ENCODE results near the gene POLD2. TPM values are rescaled to one million over a fixed set of nuclear protein-coding genes. Genes with fewer than 3 reads are reported as not detected.

The POLD2 gene
- total RNA-seq, 1 experiment from 2014 or later: 127 TPM

DNA sequence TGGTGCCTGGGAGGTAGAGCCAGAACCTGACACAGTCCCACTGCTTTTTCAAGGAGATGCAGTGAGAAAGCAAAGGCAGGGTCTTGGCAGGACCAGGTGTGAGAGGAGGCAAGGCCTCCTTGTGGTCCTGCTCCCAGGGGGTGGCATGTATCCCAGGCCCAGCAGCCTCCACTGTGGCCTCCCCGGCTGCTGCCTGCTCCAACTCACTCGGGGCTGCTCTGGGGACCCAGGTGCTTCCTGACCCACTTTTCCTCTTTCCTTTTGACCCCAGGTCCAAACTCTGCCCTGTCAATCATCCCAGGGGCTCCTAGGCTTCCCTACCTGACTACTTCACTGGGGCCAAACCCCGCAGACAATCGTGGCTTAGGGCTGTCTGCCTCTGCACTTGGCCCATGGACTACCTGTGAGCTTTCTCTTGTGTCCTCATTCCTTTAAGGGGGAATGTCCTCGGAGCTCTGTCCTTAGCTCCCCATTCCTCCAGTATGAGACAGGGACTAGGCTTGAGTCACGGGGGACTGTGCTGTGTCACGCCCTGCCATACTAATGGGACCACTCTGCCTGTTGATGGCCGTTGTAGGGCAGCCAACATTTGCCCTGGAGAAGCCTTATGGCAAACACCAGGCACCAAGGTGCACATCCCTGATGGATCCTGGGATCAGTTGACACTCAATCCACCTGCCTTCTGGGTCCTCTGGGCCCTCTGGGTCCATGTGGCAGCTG, 20.3 kb downstream of the POLD2 start:
- DNase-seq (ENCODE audit: low read depth): no peak

DNA sequence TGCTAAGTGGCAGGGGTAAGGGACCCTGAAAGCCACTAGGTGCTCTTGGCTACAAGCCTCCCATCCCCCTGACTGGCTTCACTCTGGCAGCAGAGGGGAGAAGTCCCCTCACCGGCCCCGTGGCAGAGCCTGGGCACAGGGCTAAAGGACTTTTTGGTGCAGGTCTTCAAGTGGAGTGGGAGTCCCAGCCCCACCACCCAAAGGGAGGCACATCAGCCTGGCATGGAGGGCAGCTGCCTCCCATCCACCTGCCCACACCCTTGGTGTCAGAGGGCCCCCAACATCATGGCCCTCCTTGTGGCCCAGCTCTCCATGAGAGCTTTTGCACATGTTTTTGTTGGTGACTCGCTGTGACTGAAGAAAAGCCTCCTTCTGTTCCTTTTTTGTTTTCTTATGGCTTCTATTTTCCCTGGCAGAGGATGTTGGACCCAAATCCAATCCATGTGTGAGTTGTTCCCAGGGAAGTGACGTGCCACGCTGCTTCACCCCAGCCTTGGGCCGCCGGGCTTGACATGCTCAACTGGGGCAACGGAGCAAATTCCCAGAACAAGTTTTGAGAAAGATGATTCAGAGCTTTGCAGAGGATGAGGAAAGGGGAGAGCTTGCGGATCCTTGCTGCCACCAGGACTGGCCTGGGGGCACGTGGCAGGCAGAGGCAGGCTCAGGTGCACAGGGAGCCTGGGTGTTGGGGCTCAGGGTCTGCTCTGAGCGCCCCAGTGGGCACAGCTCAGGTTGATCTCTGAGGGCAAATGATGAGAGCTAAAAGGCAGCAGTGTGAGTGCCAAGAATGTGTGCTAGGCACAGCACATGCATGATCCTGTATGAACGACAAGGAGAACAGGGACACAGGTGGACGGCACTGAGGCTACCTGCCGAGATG, 21.1 kb downstream of the POLD2 start:
- DNase-seq (ENCODE audit: low read depth): peak; percentile 87

- no peak for DNase-seq (ENCODE audit: low read depth)
These were observed 21.9 kb downstream of the POLD2 start for GRCh38 chr7:44101303-44101965.

GRCh38 chr7:44100458-44101302, 22.7 kb downstream of the POLD2 start:
- DNase-seq (ENCODE audit: low read depth): peak; percentile 79

DNA sequence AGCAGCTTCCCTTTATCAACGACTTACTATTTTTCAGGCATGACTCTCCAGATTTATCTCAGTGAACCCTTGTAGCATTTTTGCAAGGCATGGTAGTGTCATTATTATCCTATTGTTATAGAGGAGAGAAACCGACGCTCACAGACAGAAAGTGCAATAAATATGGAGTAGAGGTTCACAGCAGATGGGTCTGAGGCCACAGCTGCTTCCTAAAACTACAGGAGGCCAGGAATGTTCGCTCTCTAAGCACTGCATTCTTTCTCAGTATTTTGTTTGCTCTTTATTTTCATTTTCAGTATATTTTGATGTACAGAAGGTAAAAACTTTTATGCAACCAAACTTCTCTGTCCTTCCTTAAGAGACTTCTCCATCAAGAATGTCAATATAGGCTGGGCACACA, 23.7 kb downstream of the POLD2 start:
- no peak for DNase-seq (ENCODE audit: low read depth)

DNA sequence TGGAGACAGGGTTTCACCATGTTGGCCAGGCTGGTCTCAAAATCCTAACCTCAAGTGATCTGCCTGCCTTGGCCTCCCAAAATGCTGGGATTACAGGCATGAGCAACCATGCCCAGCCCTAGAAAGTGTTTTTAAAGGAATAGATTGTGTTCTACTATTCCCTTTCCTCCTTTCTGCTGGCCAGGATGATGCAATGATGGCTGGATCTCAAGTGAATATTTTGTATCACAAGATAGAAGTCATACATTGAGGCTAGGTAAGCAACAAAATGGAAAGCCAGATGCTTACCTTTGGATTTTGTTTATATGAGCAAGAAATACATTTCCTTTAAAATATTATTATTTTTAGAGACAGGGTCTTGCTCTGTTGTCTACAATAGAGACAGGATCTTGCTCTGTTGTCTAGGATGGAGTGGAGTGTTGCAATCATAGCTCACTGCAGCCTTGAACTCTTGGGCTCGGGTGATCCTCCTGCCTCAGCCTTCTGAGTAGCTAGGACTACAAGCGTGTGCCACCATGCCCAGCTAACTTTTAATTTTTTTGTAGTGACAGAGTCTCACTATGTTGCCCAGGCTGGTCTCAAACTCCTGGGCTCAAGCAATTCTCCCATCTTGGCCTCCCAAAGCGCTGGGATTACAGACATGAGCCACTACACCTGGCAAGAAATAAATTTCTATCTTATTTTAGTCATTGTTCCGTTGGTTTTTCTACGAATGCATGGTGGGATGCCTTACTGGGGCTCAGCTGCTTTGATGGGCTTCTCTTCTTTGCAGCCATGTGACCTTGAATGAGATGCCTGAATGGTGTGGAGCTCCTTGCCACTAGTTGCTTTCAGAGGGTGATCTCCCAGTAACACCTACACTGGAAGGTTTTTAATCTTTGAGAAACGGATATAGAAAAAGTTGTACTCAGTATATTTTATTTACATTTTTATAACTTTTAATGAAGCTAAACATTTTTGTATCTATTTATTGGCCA, 25.0 kb downstream of the POLD2 start:
- DNase-seq (ENCODE audit: low read depth): no peak

DNA sequence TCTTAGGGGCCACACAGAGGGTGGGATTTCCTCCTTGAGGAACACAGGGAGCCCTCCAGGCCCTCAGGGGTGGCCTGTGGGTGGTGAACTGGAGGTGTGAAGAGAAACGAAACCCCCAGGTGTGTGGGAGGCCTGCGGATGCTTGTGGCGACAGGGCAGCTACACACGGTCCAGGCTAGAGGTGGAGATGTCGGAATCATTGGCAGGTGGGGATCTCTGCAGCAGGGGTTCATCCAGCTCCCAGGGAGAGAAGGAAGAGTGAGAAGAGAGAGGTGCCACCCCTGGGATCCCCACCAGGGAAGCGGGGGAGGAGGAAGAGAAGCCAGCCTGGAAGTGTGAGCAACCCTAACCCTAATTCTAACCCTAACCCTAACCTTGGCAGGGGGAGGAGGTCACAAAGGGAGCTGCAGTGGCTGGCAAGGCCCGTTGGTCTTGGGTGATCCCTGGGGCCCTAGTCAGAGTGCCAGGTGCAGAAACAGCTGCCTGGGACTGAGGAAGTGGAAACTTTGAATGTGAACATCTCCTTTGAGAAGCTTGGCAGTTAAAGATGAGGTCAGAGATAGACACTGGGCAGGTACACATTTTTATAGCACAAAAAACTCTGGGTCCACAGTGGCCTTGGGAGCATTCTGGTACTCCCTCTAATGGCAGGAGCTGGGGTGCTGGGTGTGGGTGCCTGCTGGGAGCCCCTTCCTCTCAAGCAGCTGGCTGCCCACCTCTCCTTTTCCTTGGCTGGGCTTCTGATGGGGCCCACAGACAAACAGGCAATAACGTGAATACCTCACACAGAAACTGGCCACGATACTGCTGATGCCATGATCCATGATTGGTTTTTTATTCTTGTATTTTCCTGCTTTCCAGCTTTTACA, 26.1 kb downstream of the POLD2 start:
- no peak for DNase-seq (ENCODE audit: low read depth)

- DNase-seq (ENCODE audit: low read depth): no peak
These were observed 26.9 kb downstream of the POLD2 start for GRCh38 chr7:44096326-44096881.

DNA sequence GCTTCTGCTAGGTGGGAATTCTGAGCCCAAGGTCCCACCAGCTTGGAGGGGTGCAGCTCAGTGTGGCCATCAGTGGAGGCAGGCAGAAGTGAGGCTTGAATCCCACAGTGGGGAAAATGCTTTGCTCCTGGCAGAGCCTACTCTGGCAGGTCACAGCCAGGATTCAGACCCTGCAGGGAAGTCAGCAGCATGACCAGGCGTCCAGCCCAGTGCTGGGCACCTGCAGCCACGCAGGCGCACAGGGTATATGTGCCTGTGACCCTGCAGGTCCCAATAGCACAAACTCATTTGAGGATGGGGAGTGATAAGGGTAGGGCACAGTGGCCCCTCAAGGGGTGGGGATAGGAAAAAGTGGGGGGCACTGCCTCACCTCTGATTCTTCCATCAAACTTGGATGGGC, 27.6 kb downstream of the POLD2 start:
- no peak for DNase-seq (ENCODE audit: low read depth)

DNA sequence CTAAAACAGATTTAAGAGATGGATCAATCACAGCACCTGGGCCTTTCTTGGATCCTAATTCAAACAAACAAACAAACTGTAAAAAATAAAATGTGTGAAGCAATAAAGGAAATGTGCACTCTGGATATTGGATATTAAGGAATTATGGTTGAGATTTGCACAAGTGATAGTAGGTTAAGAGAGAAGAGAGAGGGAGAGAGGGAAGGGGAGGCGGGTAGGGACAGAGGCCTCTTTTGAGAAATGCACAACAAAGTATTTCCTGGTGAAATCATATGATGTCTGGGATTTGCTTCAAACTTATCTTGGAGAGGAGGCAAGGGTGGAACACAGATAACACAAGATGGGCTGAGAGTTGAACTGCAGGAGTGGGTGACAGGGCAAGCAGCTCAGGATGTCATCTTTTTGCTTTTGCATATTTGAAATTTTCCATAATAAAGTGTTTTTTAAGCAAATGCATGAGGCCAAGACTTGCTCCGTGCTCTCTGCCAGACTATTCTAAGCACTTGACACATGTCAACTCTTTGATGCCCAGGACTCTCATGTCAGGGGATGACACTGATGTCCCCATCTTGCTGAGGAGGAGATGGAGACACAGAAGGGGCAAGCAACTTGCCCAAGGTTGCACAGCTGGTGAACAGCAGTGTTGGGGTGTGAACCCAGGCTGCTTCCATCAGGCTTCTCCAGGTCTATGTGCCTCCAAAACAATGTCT, 28.3 kb downstream of the POLD2 start:
- no peak for DNase-seq (ENCODE audit: low read depth)

GRCh38 chr7:44094365-44094764, 29.0 kb downstream of the POLD2 start:
- no peak for DNase-seq (ENCODE audit: low read depth)

DNA sequence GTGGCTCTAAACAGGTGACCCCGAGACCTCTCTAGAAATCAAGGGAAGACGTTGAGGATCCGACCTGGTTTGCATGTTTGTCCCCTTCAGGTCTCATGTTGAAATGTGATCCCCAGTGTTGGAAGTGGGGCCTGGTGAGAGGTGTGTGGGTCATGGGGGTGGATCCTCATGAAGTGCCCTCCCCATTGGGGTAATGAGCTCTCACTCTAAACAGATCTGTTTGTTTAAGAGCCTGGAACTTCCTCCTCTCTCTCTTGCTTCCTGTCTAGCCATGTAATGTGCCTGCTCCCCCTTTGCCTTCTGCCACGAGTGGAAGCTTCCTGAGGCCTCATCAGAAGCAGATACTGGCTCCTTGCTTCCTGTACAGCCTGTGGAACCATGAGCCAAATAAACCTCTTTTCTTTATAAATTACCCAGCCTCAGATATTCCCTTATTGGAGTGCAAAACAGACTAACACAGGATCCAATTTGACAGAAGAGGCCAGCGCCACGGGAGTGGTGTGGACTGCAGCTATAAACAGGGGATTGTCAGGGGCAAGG, 30.2 kb downstream of the POLD2 start:
- no peak for DNase-seq (ENCODE audit: low read depth)

DNA sequence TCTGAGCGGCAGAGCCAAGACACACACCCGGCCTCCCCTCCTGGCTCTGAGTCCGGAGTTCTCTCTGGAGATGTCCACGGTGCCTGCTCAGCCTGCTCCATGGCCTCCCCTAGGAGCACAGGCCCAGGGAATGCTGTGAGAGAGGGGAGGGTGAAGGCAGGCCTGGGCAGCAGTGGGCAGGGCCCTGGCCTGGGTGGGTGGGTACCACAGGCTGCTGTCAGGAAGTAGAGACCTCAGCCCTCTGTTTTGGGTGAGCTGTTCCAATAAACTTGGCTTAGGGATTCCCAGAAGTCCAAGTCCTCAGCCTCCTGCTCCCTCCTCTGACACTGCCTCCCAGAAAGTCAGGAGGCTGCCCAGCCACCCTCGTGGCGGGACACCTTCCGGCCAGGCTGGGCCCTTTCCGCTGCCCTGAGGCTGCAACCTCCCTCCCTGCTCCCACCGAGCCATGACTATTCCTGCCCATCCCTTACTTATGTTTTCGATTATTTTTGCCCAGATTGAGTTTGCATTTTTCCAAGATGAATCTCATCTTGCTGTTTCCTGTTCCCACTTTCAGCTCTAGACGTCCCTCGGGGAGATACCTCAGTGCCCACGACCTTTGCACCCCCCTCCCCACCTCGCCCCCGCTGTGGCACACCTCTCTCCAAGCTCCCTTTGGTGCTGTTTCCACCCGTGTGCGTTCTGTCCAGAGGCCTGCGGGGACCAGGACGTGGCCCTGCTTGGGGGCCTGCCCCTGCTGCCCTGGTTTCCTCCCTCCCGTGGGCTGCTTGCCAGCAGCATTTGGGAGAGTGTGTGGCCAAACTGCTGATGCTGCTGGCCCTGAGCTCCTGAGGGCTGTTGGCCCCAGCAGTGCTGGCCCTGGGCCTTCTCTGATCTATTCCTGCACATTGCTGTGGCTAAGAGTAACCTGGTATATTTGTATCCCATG, 35.2 kb downstream of the POLD2 start:
- peak; percentile 97 for DNase-seq (ENCODE audit: low read depth)

DNA sequence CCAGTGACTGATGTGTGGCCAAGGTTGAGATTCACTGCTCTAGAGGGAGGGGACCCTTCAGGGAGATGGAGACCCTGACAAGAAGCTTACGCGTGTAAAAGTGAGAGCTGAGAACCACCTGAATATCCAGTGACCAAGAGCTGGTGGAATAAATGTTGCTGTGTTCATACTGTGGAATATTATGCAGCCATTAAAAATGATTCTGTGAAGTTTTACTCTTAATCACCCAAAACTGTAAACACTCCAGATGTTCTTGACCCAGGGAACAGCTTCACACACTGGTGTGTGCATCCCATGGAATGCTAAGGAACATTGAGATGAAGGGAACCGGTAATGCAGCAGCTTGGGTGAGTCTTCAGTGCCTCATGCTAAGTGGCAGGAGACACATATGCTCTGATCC, 36.7 kb downstream of the POLD2 start:
- no peak for DNase-seq (ENCODE audit: low read depth)

- DNase-seq (ENCODE audit: low read depth): no peak
These were observed 37.8 kb downstream of the POLD2 start for GRCh38 chr7:44085546-44085945.

DNA sequence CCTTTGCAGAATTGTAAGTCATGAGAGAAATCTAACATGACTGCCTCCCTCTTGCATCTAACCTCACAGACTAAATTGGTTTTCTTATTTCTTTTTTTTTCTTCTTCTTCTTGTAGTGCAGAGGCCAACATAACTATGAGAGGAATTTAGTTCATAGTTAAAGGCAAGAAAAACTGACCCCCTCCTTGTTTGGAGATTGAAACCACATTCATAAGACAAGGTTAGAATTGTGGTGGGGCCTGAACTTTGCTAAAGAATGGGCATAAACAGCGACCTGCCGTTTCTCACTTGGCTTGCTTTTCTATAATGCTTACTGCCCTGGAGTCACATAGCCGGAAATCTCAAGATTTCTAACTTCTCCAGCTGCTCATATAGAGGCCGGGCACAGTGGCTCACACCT, 38.6 kb downstream of the POLD2 start:
- DNase-seq (ENCODE audit: low read depth): no peak

DNA sequence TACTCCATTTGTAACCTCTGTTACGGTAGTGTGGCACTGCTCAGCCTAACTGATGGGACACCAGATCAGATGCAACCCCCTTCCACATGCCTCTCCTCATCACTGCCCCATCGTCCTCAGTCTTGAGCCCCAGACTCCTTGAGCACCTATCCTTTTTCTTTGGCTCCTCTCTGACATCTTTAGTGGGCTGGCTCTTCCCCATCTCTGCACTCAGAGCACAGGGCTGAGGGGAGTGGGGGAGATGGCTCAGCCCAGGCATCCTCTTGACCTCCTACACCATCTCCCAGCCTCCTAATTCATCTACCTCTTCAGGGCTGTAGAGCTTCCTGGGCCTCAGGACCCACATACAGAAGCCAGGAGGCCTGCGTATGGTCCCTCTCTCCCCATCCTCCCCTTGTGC, 39.6 kb downstream of the POLD2 start:
- no peak for DNase-seq (ENCODE audit: low read depth)
